HepG2 (cell line): Measurements from ENCODE around the gene SSBP4. TPM values are rescaled to one million over a fixed set of nuclear protein-coding genes. Genes with fewer than 3 reads are reported as not detected.

Experiments used
- BCL3 ChIP-seq: sonication (generic); formaldehyde crosslinking; IDR thresholded peaks from 2 replicates; pipeline ENCODE4 v1.5.1; 2020; ENCODE audit warnings: mild to moderate bottlenecking, missing genetic modification reagents, moderate library complexity
- CCAR2 ChIP-seq: fragments of 200-400 bp; formaldehyde crosslinking; optimal IDR thresholded peaks from 2 replicates; pipeline ENCODE3; 2018; ENCODE audit warnings: low read depth, mild to moderate bottlenecking, low read length, moderate library complexity
- FUBP1 ChIP-seq: sonication (generic); formaldehyde crosslinking; IDR thresholded peaks from 2 replicates; pipeline ENCODE4 v1.5.1; 2020; ENCODE audit warnings: missing genetic modification reagents, mild to moderate bottlenecking, borderline replicate concordance
- HNF4A ChIP-seq: sonication (generic); formaldehyde crosslinking; IDR thresholded peaks from 2 replicates; pipeline ENCODE4 v1.4.0; 2020; ENCODE audit warnings: missing genetic modification reagents
- MLX ChIP-seq: IDR thresholded peaks from 2 replicates; pipeline ENCODE4 v1.6.1; 2016
- NR2C2 ChIP-seq: sonication (generic); formaldehyde crosslinking; IDR thresholded peaks from 2 replicates; pipeline ENCODE4 v1.4.0; 2020; ENCODE audit warnings: missing genetic modification reagents, mild to moderate bottlenecking, moderate library complexity, borderline replicate concordance
- SMARCE1 ChIP-seq: fragments of 450-650 bp; IDR thresholded peaks from 2 replicates; pipeline ENCODE4 v1.6.1; 2017; ENCODE audit warnings: borderline replicate concordance
- SRF ChIP-seq: IDR thresholded peaks from 2 replicates; pipeline ENCODE4 v1.6.1; 2011; ENCODE audit warnings: mild to moderate bottlenecking, low read depth, low read length, moderate library complexity
- SRSF4 ChIP-seq: fragments of 200-400 bp; formaldehyde crosslinking; IDR thresholded peaks from one replicate; pipeline ENCODE4 v1.6.1; 2018; ENCODE audit warnings: mild to moderate bottlenecking, low read depth, low read length, moderate library complexity; ENCODE audit not compliant: poor library complexity, severe bottlenecking
- STAT5B ChIP-seq: sonication (generic); formaldehyde crosslinking; IDR thresholded peaks from 2 replicates; pipeline ENCODE4 v1.4.0; 2020; ENCODE audit warnings: missing genetic modification reagents
- THAP8 ChIP-seq: sonication (generic); formaldehyde crosslinking; IDR thresholded peaks from 2 replicates; pipeline ENCODE4 v1.5.1; 2020; ENCODE audit warnings: missing genetic modification reagents, mild to moderate bottlenecking, borderline replicate concordance
- TP53 ChIP-seq: sonication (generic); formaldehyde crosslinking; conservative IDR thresholded peaks from 2 replicates; pipeline ENCODE4 v1.4.0; 2020; ENCODE audit warnings: missing genetic modification reagents
- ZBTB37 ChIP-seq: sonication (generic); formaldehyde crosslinking; IDR thresholded peaks from 2 replicates; pipeline ENCODE4 v1.4.0; 2020; ENCODE audit warnings: mild to moderate bottlenecking, missing genetic modification reagents
- ZNF230 ChIP-seq: sonication (generic); formaldehyde crosslinking; IDR thresholded peaks from 2 replicates; pipeline ENCODE4 v1.4.0; 2020; ENCODE audit warnings: mild to moderate bottlenecking, missing genetic modification reagents
- ZNF33B ChIP-seq: sonication (generic); formaldehyde crosslinking; IDR thresholded peaks from 2 replicates; pipeline ENCODE4 v1.5.1; 2020; ENCODE audit warnings: mild to moderate bottlenecking, missing genetic modification reagents
- ZNF34 ChIP-seq: sonication (generic); formaldehyde crosslinking; IDR thresholded peaks from 2 replicates; pipeline ENCODE4 v1.4.0; 2020; ENCODE audit warnings: mild to moderate bottlenecking, missing genetic modification reagents, borderline replicate concordance
- ZNF570 ChIP-seq: sonication (generic); formaldehyde crosslinking; IDR thresholded peaks from 2 replicates; pipeline ENCODE4 v1.4.0; 2020; ENCODE audit warnings: mild to moderate bottlenecking, missing genetic modification reagents, borderline replicate concordance
- ZNF652 ChIP-seq: IDR thresholded peaks from 2 replicates; pipeline ENCODE4 v1.6.1; 2016; ENCODE audit warnings: low read depth, borderline replicate concordance
- ZNF687 ChIP-seq: sonication (generic); formaldehyde crosslinking; IDR thresholded peaks from 2 replicates; pipeline ENCODE4 v1.5.1; 2020; ENCODE audit warnings: mild to moderate bottlenecking, missing genetic modification reagents, moderate library complexity
- polyA plus RNA-seq, 8 experiments: library from polyadenylated mRNA; depleted of rRNA in 3 of 8; stranded (reverse) in 7 of 8; unstranded in 1 of 8; fragments of >200 nt; fragmentation: Illumina TruSeq in 4 of 8; extraction: Trizol in 4 of 8; gene quantifications; 2 replicates each; pipeline versions ENCODE4 v1.2.1 to v1.2.3, GENCODE V29; 2011 to 2016; ENCODE audit warnings: low read depth in 4 of 8, missing spikeins in 1 of 8, mixed read lengths in 1 of 8; ENCODE audit not compliant: insufficient read depth in 1 of 8
- total RNA-seq, 5 experiments: library from RNA; depleted of rRNA; stranded (reverse); fragments of >200 nt; fragmentation: Illumina TruSeq; extraction: Trizol; gene quantifications; 2 replicates each; pipeline ENCODE4 v1.2.3, GENCODE V29; 2016; ENCODE audit warnings: low read depth in 1 of 5

The SSBP4 gene
- total and polyA plus RNA-seq, 2 of the 13 experiments (the other 11 are each of a cell fraction or from before 2014, with no cell fraction given): 20.8 to 39.5 TPM

GRCh38 chr19:18414504-18415177 is 4.6 kb upstream of the SSBP4 start (continued):
- TF ChIP-seq FUBP1 (CRISPR knock-in tag) (no peak), TP53 (no peak), ZNF230 (no peak), ZNF33B (CRISPR knock-in tag) (no peak), ZNF652 (CRISPR knock-in tag) (no peak), SRF (no peak), BCL3 (CRISPR knock-in tag) (0 out of 2 replicates have a peak, but pooled peaks have one; percentile 21), ZNF687 (CRISPR knock-in tag) (peak; percentile 62), ZBTB37 (CRISPR knock-in tag) (no peak), THAP8 (CRISPR knock-in tag) (no peak), STAT5B (CRISPR knock-in tag) (no peak), SMARCE1 (no peak), MLX (CRISPR knock-in tag) (no peak), NR2C2 (CRISPR knock-in tag) (peak; percentile 54; the same call in 1 of the 2 replicates), ZNF34 (CRISPR knock-in tag) (no peak), SRSF4 (no peak), ZNF570 (no peak), CCAR2 (no peak), HNF4A (peak; percentile 21; the same call in 1 of the 2 replicates)
